WTC11 (cell line): ENCODE data around the gene ZNF530.

Source experiments
- CTCF ChIP-seq: fragments of 200-600 bp; IDR thresholded peaks from 2 replicates; pipeline ENCODE4 v1.8.0; 2022; ENCODE audit warnings: antibody characterized with exemption
- FOXJ3 ChIP-seq: sonication (generic); formaldehyde crosslinking; IDR thresholded peaks from 2 replicates; pipeline ENCODE4 v1.9.0; 2021; ENCODE audit warnings: missing genetic modification reagents, mild to moderate bottlenecking, borderline replicate concordance
- NR1H2 ChIP-seq: sonication (generic); formaldehyde crosslinking; IDR thresholded peaks from 2 replicates; pipeline ENCODE4 v1.9.0; 2021; ENCODE audit warnings: mild to moderate bottlenecking, moderate library complexity, missing genetic modification reagents
- SOX15 ChIP-seq: fragments of 250-450 bp; sonication (Bioruptor Pico); IDR thresholded peaks from 2 replicates; pipeline ENCODE4 v1.9.0; 2021; ENCODE audit warnings: mild to moderate bottlenecking
- TCF7 ChIP-seq: sonication (generic); formaldehyde crosslinking; IDR thresholded peaks from 2 replicates; pipeline ENCODE4 v1.8.0; 2022; ENCODE audit warnings: mild to moderate bottlenecking, low read depth, missing genetic modification reagents, moderate library complexity
- TF ChIP-seq, protein P1 (sequence below): fragments of 250-450 bp; sonication (Bioruptor Pico); IDR thresholded peaks from 2 replicates; pipeline ENCODE4 v1.9.0; 2021; ENCODE audit warnings: mild to moderate bottlenecking, borderline replicate concordance

DNA sequence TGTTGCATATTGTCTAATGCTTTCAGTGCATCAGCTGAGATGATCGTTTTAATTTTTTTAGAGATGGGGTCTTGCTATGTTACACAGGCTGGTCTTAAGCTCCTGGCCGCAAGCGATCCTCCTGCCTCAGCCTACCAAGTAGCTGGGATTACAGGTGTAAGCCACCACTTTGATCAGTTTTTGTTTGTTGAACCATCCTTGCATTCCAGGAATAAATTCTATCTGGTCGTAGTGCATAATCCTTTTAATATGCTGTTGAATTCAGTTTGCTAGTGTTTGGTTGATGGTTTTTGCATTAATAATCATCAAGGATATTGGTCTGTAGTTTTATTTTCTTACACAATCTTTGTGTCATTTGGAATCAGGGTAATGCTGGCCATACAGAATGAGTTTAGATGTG is 37.7 kb downstream of the ZNF530 start:
- no peak for TF ChIP-seq CTCF
- TF ChIP-seq SOX15 (CRISPR knock-in tag), result no peak
- no peak for TF ChIP-seq TCF7 (CRISPR knock-in tag)
- TF ChIP-seq, protein P1, sequence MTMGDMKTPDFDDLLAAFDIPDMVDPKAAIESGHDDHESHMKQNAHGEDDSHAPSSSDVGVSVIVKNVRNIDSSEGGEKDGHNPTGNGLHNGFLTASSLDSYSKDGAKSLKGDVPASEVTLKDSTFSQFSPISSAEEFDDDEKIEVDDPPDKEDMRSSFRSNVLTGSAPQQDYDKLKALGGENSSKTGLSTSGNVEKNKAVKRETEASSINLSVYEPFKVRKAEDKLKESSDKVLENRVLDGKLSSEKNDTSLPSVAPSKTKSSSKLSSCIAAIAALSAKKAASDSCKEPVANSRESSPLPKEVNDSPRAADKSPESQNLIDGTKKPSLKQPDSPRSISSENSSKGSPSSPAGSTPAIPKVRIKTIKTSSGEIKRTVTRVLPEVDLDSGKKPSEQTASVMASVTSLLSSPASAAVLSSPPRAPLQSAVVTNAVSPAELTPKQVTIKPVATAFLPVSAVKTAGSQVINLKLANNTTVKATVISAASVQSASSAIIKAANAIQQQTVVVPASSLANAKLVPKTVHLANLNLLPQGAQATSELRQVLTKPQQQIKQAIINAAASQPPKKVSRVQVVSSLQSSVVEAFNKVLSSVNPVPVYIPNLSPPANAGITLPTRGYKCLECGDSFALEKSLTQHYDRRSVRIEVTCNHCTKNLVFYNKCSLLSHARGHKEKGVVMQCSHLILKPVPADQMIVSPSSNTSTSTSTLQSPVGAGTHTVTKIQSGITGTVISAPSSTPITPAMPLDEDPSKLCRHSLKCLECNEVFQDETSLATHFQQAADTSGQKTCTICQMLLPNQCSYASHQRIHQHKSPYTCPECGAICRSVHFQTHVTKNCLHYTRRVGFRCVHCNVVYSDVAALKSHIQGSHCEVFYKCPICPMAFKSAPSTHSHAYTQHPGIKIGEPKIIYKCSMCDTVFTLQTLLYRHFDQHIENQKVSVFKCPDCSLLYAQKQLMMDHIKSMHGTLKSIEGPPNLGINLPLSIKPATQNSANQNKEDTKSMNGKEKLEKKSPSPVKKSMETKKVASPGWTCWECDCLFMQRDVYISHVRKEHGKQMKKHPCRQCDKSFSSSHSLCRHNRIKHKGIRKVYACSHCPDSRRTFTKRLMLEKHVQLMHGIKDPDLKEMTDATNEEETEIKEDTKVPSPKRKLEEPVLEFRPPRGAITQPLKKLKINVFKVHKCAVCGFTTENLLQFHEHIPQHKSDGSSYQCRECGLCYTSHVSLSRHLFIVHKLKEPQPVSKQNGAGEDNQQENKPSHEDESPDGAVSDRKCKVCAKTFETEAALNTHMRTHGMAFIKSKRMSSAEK, result no peak
- no peak for TF ChIP-seq NR1H2 (CRISPR knock-in tag)
- no peak for TF ChIP-seq FOXJ3 (CRISPR knock-in tag)
